Stimulated activated CD8-positive, alpha-beta memory T cell treated with anti-CD3 and anti-CD28 coated beads, Interleukin-15, amount 100 ng/mL, for 24 hours (primary cell): ENCODE data around the gene PNP.

Experiments used
- DNase-seq: peaks from one replicate; pipeline ENCODE4 v3.0.0-alpha.2; 2020; ENCODE audit warnings: low read depth

Gene PNP

DNA sequence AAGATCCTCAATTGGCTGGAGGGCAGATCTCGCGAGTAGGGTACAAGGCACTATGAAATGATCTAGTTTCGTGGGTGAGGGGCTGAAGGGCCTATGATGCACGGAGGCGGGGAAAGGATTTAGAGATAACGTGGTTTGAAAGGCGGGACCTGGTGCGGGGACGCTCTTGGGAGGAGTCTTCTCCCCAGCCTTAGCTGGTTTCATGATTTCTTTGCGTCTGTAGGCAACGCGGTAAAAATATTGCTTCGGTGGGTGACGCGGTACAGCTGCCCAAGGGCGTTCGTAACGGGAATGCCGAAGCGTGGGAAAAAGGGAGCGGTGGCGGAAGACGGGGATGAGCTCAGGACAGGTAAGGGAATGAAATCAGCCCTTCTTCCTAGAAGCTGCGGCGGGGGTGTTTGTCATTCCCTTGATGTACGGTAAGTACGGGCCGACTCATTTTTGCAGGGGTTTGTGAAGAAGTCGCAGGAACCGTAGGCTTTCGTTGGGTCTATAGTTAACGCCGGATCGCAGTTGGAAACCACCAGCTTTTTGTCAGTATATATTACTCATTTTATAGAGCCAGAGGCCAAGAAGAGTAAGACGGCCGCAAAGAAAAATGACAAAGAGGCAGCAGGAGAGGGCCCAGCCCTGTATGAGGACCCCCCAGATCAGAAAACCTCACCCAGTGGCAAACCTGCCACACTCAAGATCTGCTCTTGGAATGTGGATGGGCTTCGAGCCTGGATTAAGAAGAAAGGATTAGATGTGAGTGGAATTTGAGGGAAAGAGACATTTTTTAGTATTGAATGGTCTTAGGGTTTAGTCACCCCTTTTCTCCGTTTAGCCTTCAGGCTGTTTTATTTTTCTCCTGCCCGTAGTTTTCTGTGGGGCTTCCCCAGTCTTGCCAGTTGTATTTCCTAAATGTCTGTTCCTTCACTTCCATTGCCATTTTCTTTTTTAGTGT is 13.6 kb upstream of the PNP start:
- no peak for DNase-seq

DNA sequence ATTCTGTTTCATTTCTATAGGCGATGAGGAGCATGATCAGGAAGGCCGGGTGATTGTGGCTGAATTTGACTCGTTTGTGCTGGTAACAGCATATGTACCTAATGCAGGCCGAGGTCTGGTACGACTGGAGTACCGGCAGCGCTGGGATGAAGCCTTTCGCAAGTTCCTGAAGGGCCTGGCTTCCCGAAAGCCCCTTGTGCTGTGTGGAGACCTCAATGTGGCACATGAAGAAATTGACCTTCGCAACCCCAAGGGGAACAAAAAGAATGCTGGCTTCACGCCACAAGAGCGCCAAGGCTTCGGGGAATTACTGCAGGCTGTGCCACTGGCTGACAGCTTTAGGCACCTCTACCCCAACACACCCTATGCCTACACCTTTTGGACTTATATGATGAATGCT is 12.2 kb upstream of the PNP start:
- DNase-seq: no peak

DNA sequence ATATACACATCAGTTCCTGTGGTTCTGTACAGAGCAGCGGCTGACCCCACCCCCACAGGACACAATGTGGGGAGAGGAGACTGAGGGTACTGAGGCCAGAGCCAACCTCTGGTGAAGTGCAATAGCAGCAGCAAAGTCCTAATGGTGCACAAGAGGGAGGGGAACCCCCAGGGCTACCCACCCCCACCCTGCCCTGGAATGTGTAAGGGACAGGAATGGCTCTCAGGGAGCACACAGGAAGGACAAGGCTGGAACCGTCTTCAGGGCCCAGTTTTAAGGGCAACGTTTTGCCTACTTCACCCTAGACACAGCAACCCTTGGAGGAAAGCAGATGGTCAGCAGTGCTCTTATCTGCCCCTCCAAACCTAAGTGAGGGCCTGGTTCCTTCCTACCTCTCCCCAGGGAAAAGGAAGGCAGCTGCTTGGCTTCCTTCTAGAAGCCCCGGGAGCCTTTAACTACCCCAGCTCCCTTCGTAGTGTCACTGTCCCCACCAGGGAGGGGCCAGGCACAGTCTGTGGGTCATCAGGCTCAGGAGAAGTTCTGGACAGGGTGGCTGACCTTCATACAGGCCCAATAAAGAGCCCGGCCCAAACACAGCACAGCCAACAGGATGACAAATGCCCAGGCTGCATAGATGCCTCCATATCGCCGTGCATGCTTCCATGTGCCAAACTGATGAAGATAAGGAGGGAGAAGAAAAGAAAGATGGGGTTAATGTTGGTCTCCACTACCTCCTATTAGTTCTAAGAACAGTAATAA is 11.0 kb upstream of the PNP start:
- no peak for DNase-seq

DNA sequence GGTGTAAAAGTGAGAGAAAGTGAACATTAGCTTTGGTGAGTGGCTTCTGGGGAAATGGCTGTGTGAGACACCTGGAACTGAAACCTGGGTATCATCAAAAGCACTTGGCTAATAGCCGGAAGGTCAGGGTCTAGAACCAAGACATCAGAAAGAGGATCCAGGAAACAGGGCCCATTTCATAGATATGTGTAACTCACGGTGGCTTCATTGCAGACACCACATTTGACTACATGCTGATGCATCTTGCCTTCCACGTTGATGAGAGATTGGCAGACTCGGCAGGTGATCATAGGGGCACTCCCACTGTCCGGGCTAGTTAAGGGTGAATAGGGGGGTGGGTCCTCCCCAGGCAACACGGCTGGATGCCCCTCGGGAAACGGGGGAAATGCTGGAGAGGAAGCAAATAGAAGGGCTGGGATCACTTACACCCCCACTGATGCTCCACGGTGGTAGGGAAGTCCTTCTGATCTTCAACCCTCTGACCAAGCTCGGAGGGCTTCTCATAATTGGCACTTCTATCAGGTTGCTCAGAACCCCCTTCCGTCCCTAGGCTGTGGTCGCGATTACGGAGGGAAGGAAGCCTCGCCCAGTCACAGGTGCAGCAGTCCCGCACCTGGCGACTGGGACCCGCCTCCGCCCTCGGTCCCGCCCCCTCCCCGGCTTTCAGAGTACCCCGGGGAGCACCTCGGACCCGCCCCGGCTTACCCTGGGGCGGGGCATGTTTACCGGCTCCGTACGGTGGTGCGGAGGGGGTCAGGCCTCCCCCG is 8.6 kb upstream of the PNP start:
- no peak for DNase-seq

DNA sequence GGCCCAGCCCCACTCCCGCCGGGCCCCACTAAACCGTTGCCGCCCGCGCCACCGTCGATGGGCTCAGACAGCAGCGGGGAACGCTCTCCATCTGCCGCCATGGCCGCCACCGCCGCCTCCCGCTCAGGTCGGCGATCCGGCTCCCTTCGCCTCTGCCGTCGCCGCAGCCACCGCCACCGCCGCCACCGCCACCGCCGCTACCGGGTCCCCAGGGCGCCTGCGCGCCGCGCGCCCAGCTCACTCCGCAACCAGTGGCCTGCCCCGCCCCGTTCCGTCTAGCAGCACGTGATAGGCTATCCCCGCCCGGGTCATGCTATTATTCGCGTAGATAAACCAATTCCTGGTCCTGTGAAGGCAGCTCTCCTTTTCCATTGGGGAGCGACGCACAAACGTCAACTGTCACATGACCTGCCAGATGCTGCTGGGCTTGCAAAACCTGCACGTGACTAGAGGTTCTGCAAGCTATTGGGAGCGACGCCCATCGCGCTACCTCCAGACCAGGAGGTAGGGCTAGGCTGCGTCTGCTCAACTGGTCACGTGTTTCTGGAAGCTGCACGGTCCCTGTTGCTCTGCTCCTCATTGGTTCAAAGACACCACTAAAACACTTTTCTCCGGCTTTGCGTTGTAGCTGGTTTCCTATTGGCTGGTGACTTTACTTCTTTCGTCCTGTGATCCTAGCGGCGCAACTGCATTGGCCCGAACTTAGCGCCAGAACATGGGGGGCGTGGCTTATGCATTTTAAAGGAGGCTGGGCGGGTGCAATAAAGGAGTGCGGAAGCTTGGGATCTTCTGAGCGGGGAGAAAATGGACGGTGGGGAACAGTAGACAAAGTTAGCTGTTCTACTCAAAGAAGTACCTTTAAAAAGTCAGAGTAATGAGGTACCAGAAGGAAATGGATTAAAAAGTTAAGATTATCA is 7.7 kb upstream of the PNP start, which contains the start of gene PIP4P1:
TSS of gene PIP4P1 (minus strand) at position 210 of the 917 bp plus-strand sequence. CDS start at position 101, 109 bp downstream.
- peak; percentile 95 for DNase-seq

DNA sequence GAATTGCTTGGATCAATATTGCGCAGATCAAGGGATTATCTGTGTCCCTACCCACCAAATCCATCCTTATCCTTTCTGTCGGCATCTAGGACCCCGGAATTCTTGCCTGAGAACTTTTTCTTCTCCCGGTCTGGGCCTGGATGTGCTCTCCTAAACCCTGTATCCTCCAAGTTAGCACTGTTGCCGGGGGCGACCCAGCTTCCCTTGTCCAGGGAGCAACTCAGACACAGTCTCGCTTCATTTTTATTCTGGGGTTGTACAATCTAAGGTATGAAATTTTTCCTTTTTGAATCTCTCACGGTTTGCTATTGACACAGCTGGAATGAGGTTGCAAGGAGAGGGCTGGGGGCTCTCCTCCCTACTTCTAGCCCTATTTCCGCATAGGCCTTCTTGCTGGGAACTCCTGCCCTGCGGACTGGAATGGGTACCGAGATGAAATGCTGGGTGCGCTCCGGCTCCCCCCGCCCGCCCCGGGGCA is 403 bp upstream of the PNP start:
- no peak for DNase-seq

DNA sequence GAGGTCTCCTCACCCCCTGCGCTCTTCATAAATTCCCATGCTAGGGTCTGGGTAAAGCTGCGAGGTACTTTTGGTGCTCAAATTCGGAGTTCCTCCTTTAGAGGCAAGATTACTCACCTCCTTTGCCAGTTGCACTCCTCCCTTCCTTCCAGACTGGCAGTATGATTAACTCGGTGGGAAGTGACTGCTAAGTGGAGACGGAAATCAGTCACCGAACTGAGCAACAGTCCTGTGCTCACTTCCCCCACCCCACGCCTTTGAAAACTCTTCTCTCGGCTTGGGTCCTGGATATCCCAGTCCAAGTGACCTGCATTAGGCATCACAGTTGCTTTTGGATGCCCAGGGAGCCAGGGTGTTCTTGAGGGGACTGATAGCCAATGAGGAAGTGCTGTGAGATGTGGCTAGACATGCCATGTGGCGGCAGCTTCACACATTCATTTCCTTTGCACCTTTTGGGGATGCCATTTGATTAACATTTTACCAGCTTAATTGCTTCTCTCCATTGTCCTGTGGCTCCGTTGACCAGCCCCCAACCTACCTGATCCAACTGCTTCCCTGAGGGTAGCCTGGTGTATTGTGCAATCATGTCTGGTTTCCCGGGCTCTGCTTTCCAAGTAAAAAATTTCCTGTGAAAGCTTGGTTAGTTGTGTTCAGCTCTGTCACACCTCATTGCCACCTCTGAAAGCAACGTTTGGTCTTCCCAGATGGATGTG is 840 bp downstream of the PNP start:
- DNase-seq: peak; percentile 11

DNA sequence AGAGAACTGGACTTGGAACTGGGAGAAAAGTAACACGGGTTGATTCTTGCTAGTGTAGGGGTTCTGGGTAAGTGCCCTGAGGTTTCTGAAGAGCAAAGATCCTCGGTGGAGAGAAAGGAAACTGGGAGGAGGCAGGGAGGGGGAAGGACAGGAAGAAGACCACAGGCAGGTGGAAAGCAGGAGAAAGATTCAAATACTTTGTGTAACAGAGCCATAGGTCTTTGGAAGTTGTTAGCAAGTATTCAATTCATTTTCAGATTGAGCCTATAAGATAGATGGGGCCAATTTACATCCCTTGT is 1.3 kb downstream of the PNP start:
- no peak for DNase-seq

DNA sequence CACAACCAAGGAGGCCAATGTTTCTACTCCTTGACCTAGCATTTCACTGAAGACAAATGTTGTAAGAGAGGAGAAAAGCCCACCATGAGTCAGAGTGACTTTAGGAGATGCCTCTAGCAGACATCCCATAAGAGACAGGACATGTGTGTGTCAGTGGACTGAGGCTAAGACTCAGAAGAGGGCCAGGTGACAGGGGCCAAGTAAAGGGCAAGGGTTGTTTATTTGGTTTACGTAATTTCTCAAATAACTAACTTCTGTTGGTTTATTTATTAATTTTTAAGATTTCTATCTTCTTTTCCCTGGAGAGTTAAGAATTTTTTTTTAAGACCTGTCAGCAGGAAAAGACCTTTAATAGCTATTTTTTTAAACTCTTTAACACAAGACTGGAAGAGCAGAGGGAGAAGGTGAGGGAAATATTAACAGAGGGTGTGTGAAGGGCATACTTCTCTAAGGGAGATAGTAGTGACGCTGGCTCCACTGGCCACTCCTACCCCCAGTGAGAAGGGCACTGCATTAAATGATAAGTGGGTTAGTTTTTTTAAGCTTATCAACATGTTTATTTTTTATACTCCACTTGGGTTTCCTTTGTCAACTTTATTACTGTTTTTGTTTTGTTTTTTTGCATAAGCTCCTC is 3.4 kb downstream of the PNP start:
- DNase-seq: no peak

DNA sequence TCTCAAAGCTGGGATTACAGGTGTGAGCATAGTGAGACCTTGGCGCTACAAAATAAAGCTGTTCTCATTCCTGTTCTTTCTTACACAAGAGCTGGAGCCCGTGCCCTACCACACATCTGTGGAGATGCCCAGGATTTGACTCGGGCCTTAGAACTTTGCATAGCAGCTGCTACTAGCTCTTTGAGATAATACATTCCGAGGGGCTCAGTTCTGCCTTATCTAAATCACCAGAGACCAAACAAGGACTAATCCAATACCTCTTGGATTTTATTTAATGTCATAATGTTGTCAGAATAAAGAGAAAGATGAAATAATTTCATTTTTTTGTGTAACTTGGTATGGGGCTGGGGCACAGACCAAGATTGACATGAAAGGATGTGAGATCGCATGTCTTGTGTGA is 7.6 kb downstream of the PNP start:
- no peak for DNase-seq

DNA sequence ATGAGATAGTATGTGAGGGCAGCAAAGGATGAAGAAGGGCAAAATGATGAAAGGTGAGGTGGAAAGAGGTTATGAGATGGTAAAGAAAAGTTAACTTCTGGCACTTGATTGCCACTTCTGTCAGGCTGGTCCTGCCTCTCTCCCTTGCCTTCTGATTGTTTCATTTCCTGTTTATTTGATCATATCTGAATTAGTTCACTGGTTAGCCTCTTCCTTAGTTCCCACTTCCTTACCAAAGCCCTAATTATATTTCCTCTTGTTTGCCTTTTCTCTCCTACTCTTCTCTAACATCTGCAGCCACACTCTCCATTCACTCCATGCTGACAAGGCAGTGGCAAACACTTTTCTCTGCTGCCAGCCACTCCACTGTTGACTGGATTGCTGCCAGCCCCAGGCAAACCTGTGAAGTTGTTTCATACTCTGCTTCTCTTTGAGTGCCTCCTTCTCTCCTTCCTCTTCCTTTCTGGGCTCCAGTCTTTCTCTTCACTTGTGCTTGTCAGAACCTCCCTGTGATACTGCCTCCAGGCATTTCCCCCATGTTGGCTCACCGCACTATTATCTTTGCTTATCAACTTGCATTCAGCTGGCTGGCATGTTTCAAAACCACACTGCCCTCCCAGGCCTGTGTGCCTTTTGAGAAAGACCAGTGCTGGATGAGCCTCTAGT is 8.1 kb downstream of the PNP start:
- no peak for DNase-seq

DNA sequence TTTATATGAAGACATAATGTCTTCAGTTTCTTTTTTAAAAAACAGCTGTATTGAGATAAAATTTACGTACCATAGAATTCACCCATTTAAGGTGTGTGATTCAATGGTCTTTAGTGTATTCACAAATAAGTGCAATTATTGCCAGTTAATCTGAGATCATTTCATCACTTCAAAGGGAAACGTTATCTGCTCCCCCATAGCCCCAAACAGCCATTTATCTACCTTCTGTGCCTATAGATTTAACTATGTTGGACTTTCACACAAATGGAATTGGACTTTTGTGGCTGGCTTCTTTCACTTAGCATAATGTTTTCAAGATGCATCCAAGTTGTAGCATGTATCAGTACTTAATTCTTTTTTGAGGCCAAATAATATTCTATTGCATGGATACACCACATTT is 9.7 kb downstream of the PNP start:
- DNase-seq: no peak

DNA sequence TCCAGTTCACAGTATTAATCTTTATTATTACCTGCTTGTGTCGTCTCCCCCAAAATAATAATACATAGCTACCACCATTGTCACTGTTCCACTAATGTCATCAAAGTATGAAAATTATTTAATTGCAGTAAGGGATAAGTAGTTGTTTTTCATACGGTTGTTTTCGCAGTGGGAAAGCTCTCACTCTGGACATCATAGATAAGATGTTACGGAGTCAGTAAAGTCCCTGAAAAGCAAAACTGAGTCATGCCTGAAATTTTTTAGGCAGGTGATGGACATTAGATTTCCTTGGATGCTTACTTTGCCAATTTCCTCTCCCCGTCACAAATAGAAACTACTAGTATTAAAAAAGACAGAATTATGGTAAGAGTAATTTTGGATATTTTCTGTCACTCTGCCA is 13.2 kb downstream of the PNP start:
- no peak for DNase-seq

DNA sequence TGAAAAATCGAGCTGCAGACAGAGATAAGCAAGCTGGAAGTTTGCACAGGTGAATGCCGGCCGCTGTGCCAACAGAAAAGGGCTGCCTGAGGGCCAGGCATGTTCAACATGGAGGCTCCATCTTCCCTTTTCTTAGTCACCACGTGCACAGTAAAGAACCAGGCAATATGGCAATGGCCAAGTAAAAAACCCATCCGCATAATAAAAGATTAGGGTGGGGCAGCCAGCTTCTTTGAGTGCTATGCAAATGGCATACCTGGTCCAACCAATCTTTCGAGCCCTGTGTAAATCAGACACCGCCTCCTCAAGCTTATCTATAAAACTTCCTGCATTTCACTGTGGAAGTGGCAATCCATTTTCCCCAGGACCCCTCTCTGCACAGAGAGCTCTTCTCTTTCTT is 16.7 kb downstream of the PNP start:
- no peak for DNase-seq

DNA sequence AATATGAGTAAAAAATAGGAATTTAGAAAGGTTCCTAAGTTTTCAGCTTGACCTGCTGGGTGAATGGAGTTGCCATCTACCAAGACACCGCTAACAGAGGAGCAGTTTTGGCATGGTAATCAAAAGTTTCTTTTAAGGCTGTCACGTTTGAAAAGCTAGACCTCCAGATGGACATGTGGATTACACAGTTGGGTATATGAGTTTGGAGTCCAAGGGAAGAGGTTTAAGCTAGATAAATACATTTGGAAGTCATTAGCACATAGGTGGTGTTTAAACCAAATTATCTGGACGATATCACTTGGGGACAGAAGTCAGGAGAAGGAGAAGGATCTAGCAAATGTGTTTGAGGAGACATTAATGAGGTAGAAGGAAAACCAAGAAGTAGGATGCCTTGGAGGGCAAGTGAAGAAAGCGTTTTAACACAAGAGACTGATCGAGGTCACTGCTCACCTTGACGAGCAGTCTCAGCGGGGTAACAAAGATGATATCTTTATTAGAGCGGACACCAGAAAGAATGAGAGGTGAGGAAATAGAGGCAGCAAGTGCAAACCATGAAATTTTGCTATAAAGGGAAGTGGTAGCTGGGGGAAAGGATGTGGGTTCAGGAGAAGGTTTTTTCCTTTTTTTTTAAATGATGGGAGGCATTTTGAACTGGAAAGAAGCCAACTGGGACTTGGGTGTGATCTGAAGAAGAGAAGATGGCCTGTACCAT is 17.6 kb downstream of the PNP start:
- DNase-seq: no peak

DNA sequence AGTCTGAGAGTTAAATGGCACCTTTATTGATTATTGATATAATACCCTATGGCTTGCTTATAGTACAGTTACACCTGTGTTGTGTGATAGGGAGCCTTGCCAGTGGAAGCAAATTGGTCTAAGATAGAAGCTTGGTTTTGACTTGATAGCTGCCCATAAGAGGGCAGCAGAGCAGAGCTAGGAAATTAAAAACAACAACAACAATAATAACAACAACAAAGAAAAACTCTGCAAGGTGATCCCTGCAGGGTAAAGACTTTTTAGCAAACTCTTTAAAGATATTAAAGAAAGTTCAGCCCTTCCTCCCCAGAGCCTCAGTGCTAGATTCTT is 18.2 kb downstream of the PNP start:
- DNase-seq: no peak

DNA sequence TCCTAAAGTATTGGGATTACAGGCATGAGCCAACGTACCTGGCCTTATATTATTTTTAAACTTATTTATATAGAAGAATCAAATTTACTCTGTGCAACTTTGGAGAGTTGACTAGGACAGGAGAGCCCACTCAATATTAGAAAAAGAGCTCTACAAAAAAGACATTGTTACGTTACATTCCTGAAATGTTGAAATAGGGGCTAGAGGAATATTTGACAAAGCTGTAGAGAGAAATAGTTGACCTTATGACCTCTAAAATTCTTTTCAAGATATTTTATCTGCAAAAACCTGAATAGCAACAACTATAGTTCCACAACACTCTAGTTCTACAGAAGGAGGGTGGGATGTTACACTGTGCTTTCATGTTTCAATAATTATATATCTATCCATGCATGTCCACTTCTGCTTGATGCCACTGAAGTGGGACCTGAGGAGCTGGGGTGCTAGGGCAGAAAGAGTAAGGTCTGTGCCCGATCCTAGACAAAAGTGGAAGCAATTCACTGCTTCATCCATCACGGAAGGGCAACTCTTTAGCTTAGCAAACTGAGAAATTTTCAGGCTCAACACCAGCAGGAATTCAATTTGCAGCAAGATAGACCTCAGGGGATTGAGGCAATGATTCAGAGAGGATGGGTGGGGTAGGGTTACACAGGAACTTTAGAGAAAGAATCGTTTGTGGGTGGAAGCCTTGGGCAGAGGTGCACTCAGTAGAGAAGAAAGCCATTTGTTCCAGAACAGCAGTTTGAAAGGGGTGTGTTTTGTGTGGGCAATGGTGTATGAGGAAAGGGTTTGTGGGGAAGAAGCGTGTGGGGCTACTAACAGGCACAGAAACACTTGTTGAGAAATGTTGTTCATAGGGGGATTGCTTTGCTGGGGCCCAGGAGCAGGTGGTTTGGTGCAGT is 20.1 kb downstream of the PNP start:
- DNase-seq: no peak

DNA sequence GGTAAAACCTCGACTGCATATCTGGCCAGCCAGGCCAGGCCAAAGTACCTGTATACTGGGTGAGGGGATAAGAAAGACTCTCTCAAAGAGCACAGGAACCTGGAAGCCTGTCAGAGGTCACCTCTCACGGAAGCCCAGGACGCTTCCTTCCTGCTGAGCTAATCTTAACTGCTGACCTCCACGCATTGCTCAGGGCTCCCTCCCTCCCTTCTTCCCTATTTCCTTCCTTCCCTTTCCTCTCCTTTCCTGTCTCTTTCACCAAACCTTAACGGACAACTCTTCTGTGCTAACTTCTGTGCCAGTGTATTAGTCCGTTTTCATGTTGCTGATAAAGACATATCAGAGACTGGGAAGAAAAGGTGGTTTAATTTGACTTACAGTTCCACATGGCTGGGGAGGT is 21.4 kb downstream of the PNP start:
- no peak for DNase-seq
